Chondrocyte (in vitro differentiated cells): Measurements from ENCODE around the gene GSK3B. TPM values are rescaled to one million over a fixed set of nuclear protein-coding genes. Genes with fewer than 3 reads are reported as not detected.

Source experiments
- DNase-seq: peaks from one replicate; pipeline ENCODE4 v3.0.0; 2021; ENCODE audit warnings: mixed read lengths, low spot score
- H3K27ac Mint-ChIP-seq: one replicate; pipeline ENCODE4 v1.8.0; 2021; ENCODE audit warnings: mild to moderate bottlenecking, moderate library complexity, mixed read lengths; ENCODE audit not compliant: unreplicated experiment
- H3K27me3 Mint-ChIP-seq: 2 replicates; pipeline ENCODE4 v1.8.0; 2021; ENCODE audit warnings: low read depth, mixed read lengths
- H3K36me3 Mint-ChIP-seq: 2 replicates; pipeline ENCODE4 v1.8.0; 2021; ENCODE audit warnings: low read depth, mixed read lengths
- H3K4me1 Mint-ChIP-seq: 2 replicates; pipeline ENCODE4 v1.8.0; 2021; ENCODE audit warnings: low read depth, mild to moderate bottlenecking, mixed read lengths
- H3K4me3 Mint-ChIP-seq: one replicate; pipeline ENCODE4 v1.8.0; 2021; ENCODE audit warnings: mild to moderate bottlenecking, moderate library complexity, mixed read lengths; ENCODE audit not compliant: unreplicated experiment
- H3K9me3 Mint-ChIP-seq: 2 replicates; pipeline ENCODE4 v1.8.0; 2021; ENCODE audit warnings: low read depth, mixed read lengths
- CTCF ChIP-seq: fragments of 200-600 bp; sonication (generic); IDR thresholded peaks from 2 replicates; pipeline ENCODE4 v1.5.0; 2021; ENCODE audit warnings: antibody characterized with exemption, mild to moderate bottlenecking, moderate library complexity
- total RNA-seq: library from RNA; stranded (reverse); gene quantifications from 3 replicates; pipeline ENCODE4 v1.2.1, GENCODE V29; 2021

Gene GSK3B
- total RNA-seq, 1 donor from 2014 or later = 73.0 TPM

- no peak for DNase-seq
- H3K4me1 Mint-ChIP-seq = peaks cover 22% of the 10 kb centered on the region
- peaks cover 3% of the 10 kb centered on the region for H3K36me3 Mint-ChIP-seq
- H3K27ac Mint-ChIP-seq = no peak overlapping the region
- no peak for TF ChIP-seq CTCF
- H3K4me3 Mint-ChIP-seq = no peak overlapping the region
- H3K27me3 Mint-ChIP-seq = no peaks in the 10 kb centered on the region
- no peaks in the 10 kb centered on the region for H3K9me3 Mint-ChIP-seq
These were observed 150.2 kb downstream of the GSK3B start for GRCh38 chr3:119944091-119944490.

GRCh38 chr3:119939077-119939476 lies 155.2 kb downstream of the GSK3B start:
- Mint-ChIP-seq H3K27me3 (no peaks in the 10 kb centered on the region), H3K36me3 (no peaks in the 10 kb centered on the region), H3K9me3 (no peaks in the 10 kb centered on the region), H3K27ac (no peak overlapping the region), H3K4me3 (no peak overlapping the region), H3K4me1 (peaks cover 29% of the 10 kb centered on the region)
- no peak for TF ChIP-seq CTCF
- no peak for DNase-seq

GRCh38 chr3:119937229-119937628 lies 157.0 kb downstream of the GSK3B start:
- Mint-ChIP-seq H3K4me1 (peaks cover 25% of the 10 kb centered on the region), H3K27ac (no peak overlapping the region), H3K9me3 (no peaks in the 10 kb centered on the region), H3K36me3 (no peaks in the 10 kb centered on the region), H3K27me3 (no peaks in the 10 kb centered on the region), H3K4me3 (no peak overlapping the region)
- TF ChIP-seq CTCF = no peak
- DNase-seq = no peak

- no peak overlapping the region for H3K27ac Mint-ChIP-seq
- no peaks in the 10 kb centered on the region for H3K9me3 Mint-ChIP-seq
- no peak for DNase-seq
- H3K27me3 Mint-ChIP-seq = no peaks in the 10 kb centered on the region
- no peak overlapping the region for H3K4me3 Mint-ChIP-seq
- H3K4me1 Mint-ChIP-seq = peaks cover 24% of the 10 kb centered on the region
- no peaks in the 10 kb centered on the region for H3K36me3 Mint-ChIP-seq
- TF ChIP-seq CTCF = no peak
These were observed 160.0 kb downstream of the GSK3B start for GRCh38 chr3:119934249-119934648.

GRCh38 chr3:119933207-119933606 lies 161.0 kb downstream of the GSK3B start:
- peaks cover 21% of the 10 kb centered on the region for H3K4me1 Mint-ChIP-seq
- no peak for TF ChIP-seq CTCF
- H3K27ac Mint-ChIP-seq = no peak overlapping the region
- H3K4me3 Mint-ChIP-seq = no peak overlapping the region
- no peak for DNase-seq
- no peaks in the 10 kb centered on the region for H3K27me3 Mint-ChIP-seq
- no peaks in the 10 kb centered on the region for H3K9me3 Mint-ChIP-seq
- H3K36me3 Mint-ChIP-seq = no peaks in the 10 kb centered on the region
